Neural cell (in vitro differentiated cells): ENCODE results near the gene SLIT3.

ENCODE experiments used
- CTCF ChIP-seq: fragments of 450-650 bp; IDR thresholded peaks from 2 replicates; pipeline ENCODE4 v1.5.1; 2014; ENCODE audit warnings: antibody characterized with exemption, mild to moderate bottlenecking, moderate library complexity; ENCODE audit not compliant: poor library complexity, severe bottlenecking
- EP300 ChIP-seq: fragments of 450-650 bp; conservative IDR thresholded peaks from 2 replicates; pipeline ENCODE4 v1.6.1; 2014; ENCODE audit warnings: antibody characterized with exemption, mild to moderate bottlenecking, moderate library complexity; ENCODE audit not compliant: poor library complexity, severe bottlenecking
- MXI1 ChIP-seq: fragments of 450-650 bp; conservative IDR thresholded peaks from 2 replicates; pipeline ENCODE4 v1.6.1; 2014; ENCODE audit warnings: antibody characterized with exemption, mild to moderate bottlenecking; ENCODE audit not compliant: poor library complexity, severe bottlenecking
- POLR2AphosphoS5 ChIP-seq: IDR thresholded peaks from 2 replicates; pipeline ENCODE4 v1.6.1; 2012
- RAD21 ChIP-seq: fragments of 450-650 bp; conservative IDR thresholded peaks from 2 replicates; pipeline ENCODE4 v1.6.1; 2014; ENCODE audit warnings: antibody characterized with exemption, mild to moderate bottlenecking, moderate library complexity
- SMC3 ChIP-seq: fragments of 450-650 bp; conservative IDR thresholded peaks from 2 replicates; pipeline ENCODE4 v1.6.1; 2014; ENCODE audit warnings: antibody characterized with exemption, mild to moderate bottlenecking, moderate library complexity; ENCODE audit not compliant: poor library complexity
- TAF1 ChIP-seq: IDR thresholded peaks from 2 replicates; pipeline ENCODE4 v1.6.1; 2012; ENCODE audit warnings: low read depth

DNA sequence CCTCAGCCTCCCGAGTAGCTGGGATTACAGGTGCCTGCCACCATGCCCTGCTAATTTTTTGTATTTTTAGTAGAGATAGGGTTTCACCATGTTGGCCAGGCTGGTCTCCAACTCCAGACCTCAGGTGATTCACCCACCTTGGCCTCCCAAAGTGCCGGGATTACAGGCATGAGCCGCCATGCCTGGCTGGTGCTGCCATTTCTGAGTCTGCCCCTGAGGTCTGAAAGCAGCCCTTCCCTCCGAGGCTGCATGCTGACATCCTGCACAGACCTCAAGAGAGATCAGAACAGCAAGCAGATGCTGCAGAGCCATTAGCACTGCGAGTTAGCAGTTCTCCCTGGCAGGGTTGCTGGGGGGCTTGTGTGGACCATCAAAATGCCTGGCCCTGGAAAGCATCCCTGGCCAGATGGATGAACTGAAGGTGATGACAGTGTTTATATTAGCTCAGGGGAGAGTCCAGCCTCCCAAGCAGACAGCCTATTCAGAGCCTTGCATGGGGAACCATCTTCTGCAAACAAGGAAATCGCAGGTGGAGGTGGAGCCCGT is 545.3 kb downstream of the SLIT3 start:
- TF ChIP-seq CTCF (no peak), TAF1 (no peak), MXI1 (no peak), POLR2AphosphoS5 (no peak), EP300 (no peak), SMC3 (no peak), RAD21 (no peak)
